ENCODE data around the gene SPNS3.

DNA sequence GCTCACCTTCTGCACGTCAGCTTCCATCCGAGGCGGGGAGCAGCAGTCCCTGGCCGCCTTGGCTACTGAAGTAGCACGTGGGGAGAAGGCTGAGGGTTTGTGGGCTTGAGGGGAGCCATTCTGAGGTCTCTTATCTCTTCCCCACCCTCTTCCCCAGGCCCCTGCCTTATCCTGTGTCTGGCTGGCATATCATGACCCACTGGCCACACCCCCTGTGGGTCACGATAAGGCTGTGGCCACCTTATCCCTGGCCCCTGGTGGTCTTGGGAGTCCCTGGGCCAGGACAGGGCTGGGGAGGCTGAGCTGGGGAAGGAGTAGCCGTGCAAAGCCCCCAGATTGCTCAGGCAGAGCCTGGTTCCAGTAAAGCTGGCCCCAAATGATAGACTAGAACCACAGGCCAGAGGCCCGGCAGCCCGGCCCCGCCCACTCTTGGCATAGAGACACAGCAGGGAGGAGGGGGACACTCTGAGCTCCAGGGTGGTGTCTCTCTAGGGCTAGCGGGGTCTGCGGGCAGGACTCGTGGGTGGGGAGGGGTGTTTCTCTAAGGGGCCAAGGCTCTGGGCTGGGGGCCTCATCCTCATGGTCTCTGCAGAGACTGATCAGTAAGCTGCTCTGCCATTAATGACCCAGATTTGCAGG is 72.6 kb downstream of the SPNS3 start:
- TF ChIP-seq, protein P1, sequence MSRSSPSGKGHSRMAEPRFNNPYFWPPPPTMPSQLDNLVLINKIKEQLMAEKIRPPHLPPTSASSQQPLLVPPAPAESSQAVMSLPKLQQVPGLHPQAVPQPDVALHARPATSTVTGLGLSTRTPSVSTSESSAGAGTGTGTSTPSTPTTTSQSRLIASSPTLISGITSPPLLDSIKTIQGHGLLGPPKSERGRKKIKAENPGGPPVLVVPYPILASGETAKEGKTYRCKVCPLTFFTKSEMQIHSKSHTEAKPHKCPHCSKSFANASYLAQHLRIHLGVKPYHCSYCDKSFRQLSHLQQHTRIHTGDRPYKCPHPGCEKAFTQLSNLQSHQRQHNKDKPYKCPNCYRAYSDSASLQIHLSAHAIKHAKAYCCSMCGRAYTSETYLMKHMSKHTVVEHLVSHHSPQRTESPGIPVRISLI (tag by site-specific recombination; IDR thresholded peaks at IDR 0.05): no peak
- TF ChIP-seq ZNF248 (tag by site-specific recombination; IDR thresholded peaks at IDR 0.05) (no peak), SP2 (tag by site-specific recombination; IDR thresholded peaks at IDR 0.05) (no peak), MZF1 (tag by site-specific recombination; IDR thresholded peaks at IDR 0.05; ENCODE audit: borderline replicate concordance) (no peak), ZNF776 (tag by site-specific recombination; IDR thresholded peaks at IDR 0.05; ENCODE audit: borderline replicate concordance) (no peak)
- TF ChIP-seq, protein P2, sequence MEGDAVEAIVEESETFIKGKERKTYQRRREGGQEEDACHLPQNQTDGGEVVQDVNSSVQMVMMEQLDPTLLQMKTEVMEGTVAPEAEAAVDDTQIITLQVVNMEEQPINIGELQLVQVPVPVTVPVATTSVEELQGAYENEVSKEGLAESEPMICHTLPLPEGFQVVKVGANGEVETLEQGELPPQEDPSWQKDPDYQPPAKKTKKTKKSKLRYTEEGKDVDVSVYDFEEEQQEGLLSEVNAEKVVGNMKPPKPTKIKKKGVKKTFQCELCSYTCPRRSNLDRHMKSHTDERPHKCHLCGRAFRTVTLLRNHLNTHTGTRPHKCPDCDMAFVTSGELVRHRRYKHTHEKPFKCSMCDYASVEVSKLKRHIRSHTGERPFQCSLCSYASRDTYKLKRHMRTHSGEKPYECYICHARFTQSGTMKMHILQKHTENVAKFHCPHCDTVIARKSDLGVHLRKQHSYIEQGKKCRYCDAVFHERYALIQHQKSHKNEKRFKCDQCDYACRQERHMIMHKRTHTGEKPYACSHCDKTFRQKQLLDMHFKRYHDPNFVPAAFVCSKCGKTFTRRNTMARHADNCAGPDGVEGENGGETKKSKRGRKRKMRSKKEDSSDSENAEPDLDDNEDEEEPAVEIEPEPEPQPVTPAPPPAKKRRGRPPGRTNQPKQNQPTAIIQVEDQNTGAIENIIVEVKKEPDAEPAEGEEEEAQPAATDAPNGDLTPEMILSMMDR (tag by site-specific recombination; IDR thresholded peaks at IDR 0.05): no peak
- TF ChIP-seq, protein P3, sequence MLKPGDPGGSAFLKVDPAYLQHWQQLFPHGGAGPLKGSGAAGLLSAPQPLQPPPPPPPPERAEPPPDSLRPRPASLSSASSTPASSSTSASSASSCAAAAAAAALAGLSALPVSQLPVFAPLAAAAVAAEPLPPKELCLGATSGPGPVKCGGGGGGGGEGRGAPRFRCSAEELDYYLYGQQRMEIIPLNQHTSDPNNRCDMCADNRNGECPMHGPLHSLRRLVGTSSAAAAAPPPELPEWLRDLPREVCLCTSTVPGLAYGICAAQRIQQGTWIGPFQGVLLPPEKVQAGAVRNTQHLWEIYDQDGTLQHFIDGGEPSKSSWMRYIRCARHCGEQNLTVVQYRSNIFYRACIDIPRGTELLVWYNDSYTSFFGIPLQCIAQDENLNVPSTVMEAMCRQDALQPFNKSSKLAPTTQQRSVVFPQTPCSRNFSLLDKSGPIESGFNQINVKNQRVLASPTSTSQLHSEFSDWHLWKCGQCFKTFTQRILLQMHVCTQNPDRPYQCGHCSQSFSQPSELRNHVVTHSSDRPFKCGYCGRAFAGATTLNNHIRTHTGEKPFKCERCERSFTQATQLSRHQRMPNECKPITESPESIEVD (tag by site-specific recombination; IDR thresholded peaks at IDR 0.05): no peak
- TF ChIP-seq, protein P4, sequence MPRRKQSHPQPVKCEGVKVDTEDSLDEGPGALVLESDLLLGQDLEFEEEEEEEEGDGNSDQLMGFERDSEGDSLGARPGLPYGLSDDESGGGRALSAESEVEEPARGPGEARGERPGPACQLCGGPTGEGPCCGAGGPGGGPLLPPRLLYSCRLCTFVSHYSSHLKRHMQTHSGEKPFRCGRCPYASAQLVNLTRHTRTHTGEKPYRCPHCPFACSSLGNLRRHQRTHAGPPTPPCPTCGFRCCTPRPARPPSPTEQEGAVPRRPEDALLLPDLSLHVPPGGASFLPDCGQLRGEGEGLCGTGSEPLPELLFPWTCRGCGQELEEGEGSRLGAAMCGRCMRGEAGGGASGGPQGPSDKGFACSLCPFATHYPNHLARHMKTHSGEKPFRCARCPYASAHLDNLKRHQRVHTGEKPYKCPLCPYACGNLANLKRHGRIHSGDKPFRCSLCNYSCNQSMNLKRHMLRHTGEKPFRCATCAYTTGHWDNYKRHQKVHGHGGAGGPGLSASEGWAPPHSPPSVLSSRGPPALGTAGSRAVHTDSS (tag by site-specific recombination; IDR thresholded peaks at IDR 0.05): no peak

All from HEK293 (cell line).